Peyer's patch (tissue), 4 donors: ENCODE results near the gene ESYT2.

Source experiments
- CTCF ChIP-seq, 6 experiments: fragments of 450-650 bp in 4 of 6; fragments of 200-600 bp in 2 of 6; sonication (generic) in 1 of 6; IDR thresholded peaks; one replicate each; pipeline ENCODE4 v1.5.1; 2017 to 2019; ENCODE audit warnings: antibody characterized with exemption in 6 of 6, mild to moderate bottlenecking in 3 of 6, moderate library complexity in 1 of 6
- POLR2A ChIP-seq, 2 donors: fragments of 450-650 bp; IDR thresholded peaks; one replicate each; pipeline ENCODE4 v1.5.1; 2017; ENCODE audit warnings: antibody characterized with exemption in 2 of 2, mild to moderate bottlenecking in 2 of 2, moderate library complexity in 2 of 2

DNA sequence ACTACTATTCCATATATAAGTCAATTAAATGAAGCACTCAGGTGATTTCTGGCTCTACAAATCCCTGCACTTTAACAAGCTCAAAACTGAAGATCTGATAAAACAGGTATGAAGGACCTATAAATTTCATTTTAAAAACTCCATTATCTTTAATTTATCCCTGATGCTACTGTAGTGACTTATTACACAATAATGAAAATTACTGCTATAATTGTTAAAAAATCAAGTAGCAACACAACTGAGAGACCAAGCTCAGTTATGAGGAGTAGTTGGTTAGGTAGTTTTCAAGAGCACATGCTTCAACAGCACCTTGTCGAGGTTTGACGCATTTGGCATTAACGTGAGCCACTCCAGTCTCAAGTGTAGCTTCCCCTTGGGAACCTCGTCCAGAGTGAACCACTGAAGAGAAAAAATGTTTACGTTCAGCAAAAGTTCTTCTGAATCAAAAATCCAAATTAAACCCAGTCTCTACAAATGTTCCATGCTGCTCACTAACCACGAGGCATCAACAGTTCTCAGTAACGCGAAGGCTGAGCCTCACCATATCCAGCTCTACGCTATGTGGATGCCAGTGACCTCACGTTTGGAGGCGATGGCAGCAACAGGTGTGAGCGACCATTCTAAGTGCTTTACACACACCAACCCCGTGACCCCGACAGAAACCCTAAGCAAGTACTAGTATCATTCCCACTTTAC, 69.4 kb downstream of the ESYT2 start:
- TF ChIP-seq CTCF (IDR thresholded peaks at IDR 0.05), result no peak
- TF ChIP-seq POLR2A (IDR thresholded peaks at IDR 0.05), result no peak
